ENCODE data around the gene NIPAL1. TPM values are rescaled to one million over a fixed set of nuclear protein-coding genes. Genes with fewer than 3 reads are reported as not detected.
A peak's percentile ranks its signal among the peaks of the same experiment; 100 is the strongest.

Gene NIPAL1
- total RNA-seq, 1 donor from 2014 or later, result 0.83 TPM

- Mint-ChIP-seq H3K27me3 (ENCODE audit: unreplicated experiment) (peaks cover 3% of the 10 kb centered on the region), H3K36me3 (ENCODE audit: unreplicated experiment) (no peaks in the 10 kb centered on the region), H3K27ac (ENCODE audit: unreplicated experiment) (no peak overlapping the region), H3K4me1 (ENCODE audit: low read depth, unreplicated experiment) (peaks cover 2% of the 10 kb centered on the region), H3K4me3 (ENCODE audit: unreplicated experiment) (peak overlapping the region; percentile 87), H3K9me3 (ENCODE audit: unreplicated experiment) (peaks cover 7% of the 10 kb centered on the region)
- TF ChIP-seq, protein P1, sequence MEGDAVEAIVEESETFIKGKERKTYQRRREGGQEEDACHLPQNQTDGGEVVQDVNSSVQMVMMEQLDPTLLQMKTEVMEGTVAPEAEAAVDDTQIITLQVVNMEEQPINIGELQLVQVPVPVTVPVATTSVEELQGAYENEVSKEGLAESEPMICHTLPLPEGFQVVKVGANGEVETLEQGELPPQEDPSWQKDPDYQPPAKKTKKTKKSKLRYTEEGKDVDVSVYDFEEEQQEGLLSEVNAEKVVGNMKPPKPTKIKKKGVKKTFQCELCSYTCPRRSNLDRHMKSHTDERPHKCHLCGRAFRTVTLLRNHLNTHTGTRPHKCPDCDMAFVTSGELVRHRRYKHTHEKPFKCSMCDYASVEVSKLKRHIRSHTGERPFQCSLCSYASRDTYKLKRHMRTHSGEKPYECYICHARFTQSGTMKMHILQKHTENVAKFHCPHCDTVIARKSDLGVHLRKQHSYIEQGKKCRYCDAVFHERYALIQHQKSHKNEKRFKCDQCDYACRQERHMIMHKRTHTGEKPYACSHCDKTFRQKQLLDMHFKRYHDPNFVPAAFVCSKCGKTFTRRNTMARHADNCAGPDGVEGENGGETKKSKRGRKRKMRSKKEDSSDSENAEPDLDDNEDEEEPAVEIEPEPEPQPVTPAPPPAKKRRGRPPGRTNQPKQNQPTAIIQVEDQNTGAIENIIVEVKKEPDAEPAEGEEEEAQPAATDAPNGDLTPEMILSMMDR (IDR thresholded peaks at IDR 0.05; ENCODE audit: partially characterized antibody, unreplicated experiment), result no peak
- DNase-seq, result no peak
These were observed 894 bp upstream of the NIPAL1 start for GRCh38 chr4:48015678-48016077.

DNA sequence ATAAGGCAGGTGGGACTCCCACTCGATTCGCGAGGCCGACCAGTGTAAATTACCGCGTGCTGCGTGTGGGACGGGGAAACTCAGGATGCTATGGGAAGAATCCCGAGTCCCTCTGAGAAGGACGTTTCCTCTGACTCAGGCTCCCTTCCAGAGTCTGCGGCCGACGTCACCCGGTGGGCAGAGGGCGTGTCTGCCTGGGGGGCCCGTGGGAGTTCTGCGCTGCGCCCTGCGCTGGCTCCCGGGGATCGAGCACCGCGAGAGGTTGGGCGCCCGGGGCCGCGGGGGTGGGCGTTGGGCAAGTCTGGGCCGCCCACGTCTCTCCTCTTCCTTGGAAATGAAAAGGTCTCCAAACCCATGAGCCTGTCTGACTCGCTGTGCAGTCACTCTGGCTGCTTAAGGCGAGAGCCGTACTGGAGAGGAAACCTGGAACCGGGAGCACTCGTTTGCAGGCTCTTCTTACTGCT, 568 bp downstream of the NIPAL1 start:
- Mint-ChIP-seq H3K9me3 (ENCODE audit: unreplicated experiment) (peaks cover 4% of the 10 kb centered on the region), H3K4me3 (ENCODE audit: unreplicated experiment) (peak overlapping the region; percentile 82), H3K36me3 (ENCODE audit: unreplicated experiment) (no peaks in the 10 kb centered on the region), H3K27me3 (ENCODE audit: unreplicated experiment) (peaks cover 3% of the 10 kb centered on the region), H3K27ac (ENCODE audit: unreplicated experiment) (no peak overlapping the region), H3K4me1 (ENCODE audit: low read depth, unreplicated experiment) (peaks cover 2% of the 10 kb centered on the region)
- DNase-seq, result peak; percentile 61
- TF ChIP-seq, protein P1 (IDR thresholded peaks at IDR 0.05; ENCODE audit: partially characterized antibody, unreplicated experiment), result no peak

- Mint-ChIP-seq H3K9me3 (ENCODE audit: unreplicated experiment) (peaks cover 4% of the 10 kb centered on the region), H3K4me1 (ENCODE audit: low read depth, unreplicated experiment) (peaks cover 2% of the 10 kb centered on the region), H3K27me3 (ENCODE audit: unreplicated experiment) (peaks cover 3% of the 10 kb centered on the region), H3K27ac (ENCODE audit: unreplicated experiment) (no peak overlapping the region), H3K4me3 (ENCODE audit: unreplicated experiment) (no peak overlapping the region), H3K36me3 (ENCODE audit: unreplicated experiment) (no peaks in the 10 kb centered on the region)
- TF ChIP-seq, protein P1 (IDR thresholded peaks at IDR 0.05; ENCODE audit: partially characterized antibody, unreplicated experiment), result no peak
- DNase-seq, result no peak
These were observed 1.5 kb downstream of the NIPAL1 start for GRCh38 chr4:48018112-48018511.

DNA sequence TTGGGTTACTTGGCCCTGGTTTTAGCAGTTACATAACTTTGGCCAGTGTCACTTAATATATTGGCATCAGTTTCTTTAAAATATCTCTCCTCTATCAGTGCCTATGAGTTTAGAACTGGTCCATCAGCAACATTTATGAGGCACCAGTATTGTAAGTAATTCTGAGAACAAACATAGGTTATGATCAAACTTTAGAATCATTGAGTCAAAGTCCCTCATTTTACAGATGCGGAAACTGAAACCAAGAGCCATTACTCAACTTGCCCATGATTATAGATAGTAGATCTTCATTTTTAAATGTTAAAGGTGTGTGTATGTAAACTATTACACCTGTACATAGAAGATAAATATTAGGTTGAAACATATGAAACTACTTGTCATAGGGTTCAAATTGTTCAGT, 4.5 kb downstream of the NIPAL1 start:
- TF ChIP-seq, protein P1 (IDR thresholded peaks at IDR 0.05; ENCODE audit: partially characterized antibody, unreplicated experiment), result no peak

DNA sequence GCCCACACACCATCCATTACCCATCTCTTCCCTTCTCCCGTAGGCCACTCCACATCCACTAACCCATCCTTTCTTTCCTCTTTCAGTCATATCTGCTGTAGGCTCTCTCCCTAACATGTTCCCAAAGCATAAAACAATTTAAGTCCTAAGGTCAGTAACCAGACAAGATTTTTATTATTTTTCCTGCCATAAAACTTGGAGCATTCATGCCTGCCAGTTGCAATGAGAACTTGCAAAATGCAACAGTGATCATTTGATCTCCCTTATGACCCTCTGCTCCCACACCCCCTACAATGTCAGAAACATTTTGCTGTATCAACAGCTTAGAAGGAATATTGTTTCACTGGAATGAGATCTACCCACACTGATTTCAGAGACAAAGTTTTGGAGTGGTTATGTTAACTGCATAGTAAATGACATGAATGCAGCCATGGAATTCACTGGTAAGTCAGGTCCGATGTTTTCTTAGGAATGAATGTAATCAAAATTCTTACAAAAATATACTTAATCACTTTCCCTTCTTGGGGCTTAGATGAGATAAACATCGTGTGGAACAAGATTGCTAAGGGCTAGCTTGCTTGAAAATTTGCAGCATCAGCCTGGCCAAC, 5.7 kb downstream of the NIPAL1 start:
- Mint-ChIP-seq H3K27me3 (ENCODE audit: unreplicated experiment) (peaks cover 2% of the 10 kb centered on the region), H3K36me3 (ENCODE audit: unreplicated experiment) (no peaks in the 10 kb centered on the region), H3K4me3 (ENCODE audit: unreplicated experiment) (no peak overlapping the region), H3K27ac (ENCODE audit: unreplicated experiment) (no peak overlapping the region), H3K4me1 (ENCODE audit: low read depth, unreplicated experiment) (no peaks in the 10 kb centered on the region), H3K9me3 (ENCODE audit: unreplicated experiment) (no peaks in the 10 kb centered on the region)
- no peak for DNase-seq
- TF ChIP-seq, protein P1 (IDR thresholded peaks at IDR 0.05; ENCODE audit: partially characterized antibody, unreplicated experiment), result no peak

More for the DNA sequence above, 4.5 kb downstream of the NIPAL1 start:
- no peak for DNase-seq
- Mint-ChIP-seq H3K27me3 (ENCODE audit: unreplicated experiment) (peaks cover 3% of the 10 kb centered on the region), H3K27ac (ENCODE audit: unreplicated experiment) (no peak overlapping the region), H3K36me3 (ENCODE audit: unreplicated experiment) (no peaks in the 10 kb centered on the region), H3K4me1 (ENCODE audit: low read depth, unreplicated experiment) (peaks cover under 1% of the 10 kb centered on the region), H3K4me3 (ENCODE audit: unreplicated experiment) (no peak overlapping the region), H3K9me3 (ENCODE audit: unreplicated experiment) (no peaks in the 10 kb centered on the region)

Measured in glutamatergic neuron (in vitro differentiated cells).